ENCODE measurements around the gene PDCD2. TPM values are rescaled to one million over a fixed set of nuclear protein-coding genes. Genes with fewer than 3 reads are reported as not detected.
"Not testable (repeated sequence)": the region's sequence is repeated elsewhere in the genome, so short reads cannot be mapped to it uniquely, and the experiment has no call there.

Gene PDCD2
- total and polyA plus RNA-seq, 2 experiments from 2014 or later, result 145 to 181 TPM

GRCh38 chr6:170609225-170609624 is 24.8 kb upstream of the PDCD2 start:
- not testable (repeated sequence) for H3K79me2 ChIP-seq (replicated peaks; ENCODE audit: insufficient read depth); H2AFZ ChIP-seq; H3K27me3 Mint-ChIP-seq (ENCODE audit: insufficient read depth, low read depth, poor library complexity); H3F3A ChIP-seq (replicated peaks; ENCODE audit: low read depth); H3K4me2 ChIP-seq; H3K36me3 ChIP-seq (ENCODE audit: insufficient read depth); H3K27me3 ChIP-seq (ENCODE audit: insufficient read depth); H3K27ac ChIP-seq (ENCODE audit: low read depth); H3K27ac Mint-ChIP-seq; H3K4me3 ChIP-seq; H3K9me2 ChIP-seq (ENCODE audit: insufficient read depth); H3K36me3 Mint-ChIP-seq (ENCODE audit: low read depth); H4K20me1 ChIP-seq (replicated peaks; ENCODE audit: insufficient read depth); H3K9me3 Mint-ChIP-seq; H3K4me3 Mint-ChIP-seq
- DNase-seq (ENCODE audit: low spot score) (peak; percentile 62), ATAC-seq (peak; percentile 86)
- TF ChIP-seq, protein P1, sequence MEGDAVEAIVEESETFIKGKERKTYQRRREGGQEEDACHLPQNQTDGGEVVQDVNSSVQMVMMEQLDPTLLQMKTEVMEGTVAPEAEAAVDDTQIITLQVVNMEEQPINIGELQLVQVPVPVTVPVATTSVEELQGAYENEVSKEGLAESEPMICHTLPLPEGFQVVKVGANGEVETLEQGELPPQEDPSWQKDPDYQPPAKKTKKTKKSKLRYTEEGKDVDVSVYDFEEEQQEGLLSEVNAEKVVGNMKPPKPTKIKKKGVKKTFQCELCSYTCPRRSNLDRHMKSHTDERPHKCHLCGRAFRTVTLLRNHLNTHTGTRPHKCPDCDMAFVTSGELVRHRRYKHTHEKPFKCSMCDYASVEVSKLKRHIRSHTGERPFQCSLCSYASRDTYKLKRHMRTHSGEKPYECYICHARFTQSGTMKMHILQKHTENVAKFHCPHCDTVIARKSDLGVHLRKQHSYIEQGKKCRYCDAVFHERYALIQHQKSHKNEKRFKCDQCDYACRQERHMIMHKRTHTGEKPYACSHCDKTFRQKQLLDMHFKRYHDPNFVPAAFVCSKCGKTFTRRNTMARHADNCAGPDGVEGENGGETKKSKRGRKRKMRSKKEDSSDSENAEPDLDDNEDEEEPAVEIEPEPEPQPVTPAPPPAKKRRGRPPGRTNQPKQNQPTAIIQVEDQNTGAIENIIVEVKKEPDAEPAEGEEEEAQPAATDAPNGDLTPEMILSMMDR (conservative IDR thresholded peaks at IDR 0.05; ENCODE audit: low read depth in 2 of 2), result peak; percentile 43 to 48; a peak in 3 of 4 replicates
- peaks cover 19% of the 10 kb centered on the region; the same call in 1 of the 2 replicates for H3K4me1 ChIP-seq (ENCODE audit: insufficient read depth)
- H3K4me1 Mint-ChIP-seq, result peaks cover 17% of the 10 kb centered on the region

GRCh38 chr6:170605574-170606259 is 21.3 kb upstream of the PDCD2 start:
- no peaks in the 10 kb centered on the region for H4K20me1 ChIP-seq (replicated peaks; ENCODE audit: insufficient read depth)
- peaks cover 13% of the 10 kb centered on the region; the same call in 1 of the 2 replicates for H3K9me2 ChIP-seq (ENCODE audit: insufficient read depth)
- DNase-seq (ENCODE audit: low spot score), result no peak
- H3F3A ChIP-seq (replicated peaks; ENCODE audit: low read depth), result no peaks in the 10 kb centered on the region
- no peak for TF ChIP-seq ZNF114 (CRISPR knock-in tag; IDR thresholded peaks at IDR 0.05)
- no peak for TF ChIP-seq STAT1 (IDR thresholded peaks at IDR 0.05; ENCODE audit: unreplicated experiment)
- no peak for TF ChIP-seq POLR2AphosphoS5 (IDR thresholded peaks at IDR 0.05; ENCODE audit: low read depth)
- no peak for TF ChIP-seq EZH2phosphoT487 (IDR thresholded peaks at IDR 0.05; ENCODE audit: unreplicated experiment)
- no peak for ATAC-seq
- peaks cover 4% of the 10 kb centered on the region for H3K27me3 Mint-ChIP-seq (ENCODE audit: insufficient read depth, low read depth, poor library complexity)
- no peak overlapping the region for H3K27ac ChIP-seq (ENCODE audit: low read depth)
- peaks cover 19% of the 10 kb centered on the region; the same call in 1 of the 2 replicates for H3K4me1 ChIP-seq (ENCODE audit: insufficient read depth)
- peaks cover 4% of the 10 kb centered on the region; the same call in 1 of the 3 replicates for H3K9me3 Mint-ChIP-seq
- H2AFZ ChIP-seq, result no peak overlapping the region
- no peaks in the 10 kb centered on the region for H3K79me2 ChIP-seq (replicated peaks; ENCODE audit: insufficient read depth)
- no peaks in the 10 kb centered on the region for H3K27me3 ChIP-seq (ENCODE audit: insufficient read depth)
- no peaks in the 10 kb centered on the region for H3K36me3 ChIP-seq (ENCODE audit: insufficient read depth)
- no peak overlapping the region for H3K4me3 Mint-ChIP-seq
- no peak overlapping the region for H3K4me3 ChIP-seq
- H3K4me1 Mint-ChIP-seq, result peaks cover 17% of the 10 kb centered on the region
- H3K4me2 ChIP-seq, result no peak overlapping the region
- no peaks in the 10 kb centered on the region for H3K36me3 Mint-ChIP-seq (ENCODE audit: low read depth)
- H3K27ac Mint-ChIP-seq, result no peak overlapping the region

- Histone ChIP-seq H3K9me2 (ENCODE audit: insufficient read depth) (no peaks in the 10 kb centered on the region), H3F3A (replicated peaks; ENCODE audit: low read depth) (no peaks in the 10 kb centered on the region), H4K20me1 (replicated peaks; ENCODE audit: insufficient read depth) (no peaks in the 10 kb centered on the region), H3K36me3 (ENCODE audit: insufficient read depth) (peaks cover 4% of the 10 kb centered on the region; the same call in 1 of the 2 replicates), H3K79me2 (replicated peaks; ENCODE audit: insufficient read depth) (no peaks in the 10 kb centered on the region), H3K27ac (ENCODE audit: low read depth) (no peak overlapping the region), H3K4me2 (no peak overlapping the region), H2AFZ (peak overlapping the region; percentile 70; the same call in 1 of the 2 replicates), H3K4me1 (ENCODE audit: insufficient read depth) (peaks cover 15% of the 10 kb centered on the region), H3K4me3 (no peak overlapping the region), H3K27me3 (ENCODE audit: insufficient read depth) (no peaks in the 10 kb centered on the region)
- Mint-ChIP-seq H3K27ac (peak overlapping the region; percentile 31; the same call in 1 of the 2 replicates), H3K36me3 (ENCODE audit: low read depth) (peaks cover 15% of the 10 kb centered on the region), H3K4me1 (peaks cover 23% of the 10 kb centered on the region), H3K4me3 (no peak overlapping the region), H3K27me3 (ENCODE audit: insufficient read depth, low read depth, poor library complexity) (peaks cover 5% of the 10 kb centered on the region), H3K9me3 (peaks cover 24% of the 10 kb centered on the region)
- no peak for ATAC-seq
- no peak for DNase-seq (ENCODE audit: low spot score)
- TF ChIP-seq STAT1 (IDR thresholded peaks at IDR 0.05; ENCODE audit: unreplicated experiment) (no peak), CREB1 (CRISPR knock-in tag; IDR thresholded peaks at IDR 0.05; ENCODE audit: low read depth) (no peak), ZNF114 (CRISPR knock-in tag; IDR thresholded peaks at IDR 0.05) (no peak), REST (IDR thresholded peaks at IDR 0.05; ENCODE audit: unreplicated experiment) (no peak)
Observed at GRCh38 chr6:170597278-170597677, 12.8 kb upstream of the PDCD2 start.
